Sigmoid colon (tissue), 4 donors: Measurements from ENCODE around the gene ST6GALNAC3.

Source experiments
- CTCF ChIP-seq, 4 experiments: fragments of 450-650 bp in 3 of 4; fragments of 200-600 bp in 1 of 4; IDR thresholded peaks; one replicate each; pipeline ENCODE4 v1.5.1; 2016 to 2019; ENCODE audit warnings: antibody characterized with exemption in 4 of 4, mild to moderate bottlenecking in 3 of 4, moderate library complexity in 2 of 4
- EP300 ChIP-seq, 4 donors: sonication (generic); formaldehyde crosslinking; IDR thresholded peaks; one replicate each; pipeline ENCODE4 v1.6.1; 2017; ENCODE audit warnings: antibody characterized with exemption in 4 of 4
- POLR2A ChIP-seq, 2 donors: fragments of 450-650 bp; IDR thresholded peaks; one replicate each; pipeline ENCODE4 v1.6.1; 2016; ENCODE audit warnings: antibody characterized with exemption in 2 of 2, mild to moderate bottlenecking in 2 of 2, moderate library complexity in 2 of 2
- POLR2AphosphoS5 ChIP-seq, 4 donors: sonication (generic); formaldehyde crosslinking; IDR thresholded peaks; one replicate each; pipeline ENCODE4 v1.6.1; 2017; ENCODE audit warnings: antibody characterized with exemption in 4 of 4

- TF ChIP-seq CTCF (IDR thresholded peaks at IDR 0.05) (no peak), EP300 (IDR thresholded peaks at IDR 0.05) (no peak), POLR2A (IDR thresholded peaks at IDR 0.05) (no peak), POLR2AphosphoS5 (IDR thresholded peaks at IDR 0.05) (no peak)
These were observed 566.2 kb downstream of the ST6GALNAC3 start for GRCh38 chr1:76640723-76641122.
